GM11168 (cell line): ENCODE measurements around the gene CCDC154.

Experiments used
- in situ Hi-C: fragments of 300-500 bp; cut with MboI; formaldehyde crosslinking; loops from one replicate; pipeline ENCODE4 v1.12.0; 2022; ENCODE audit warnings: low sequenced_read_pairs; ENCODE audit not compliant: unreplicated experiment

The CCDC154 gene

GRCh38 chr16:1395444-1396031, 48.8 kb downstream of the CCDC154 start:
- in situ Hi-C loops, result no loop called here

GRCh38 chr16:1394367-1394951, 49.9 kb downstream of the CCDC154 start:
- in situ Hi-C loops, result no loop called here

GRCh38 chr16:1393613-1394176, 50.7 kb downstream of the CCDC154 start:
- in situ Hi-C loops, result no loop called here

GRCh38 chr16:1392826-1393225, 51.5 kb downstream of the CCDC154 start:
- in situ Hi-C loops, result no loop called here

- in situ Hi-C loops, result no loop called here
Observed at GRCh38 chr16:1390239-1390779, 54.0 kb downstream of the CCDC154 start.

GRCh38 chr16:1389762-1390161, 54.6 kb downstream of the CCDC154 start:
- in situ Hi-C loops, result no loop called here

GRCh38 chr16:1387331-1387730, 57.0 kb downstream of the CCDC154 start:
- in situ Hi-C loops, result no loop called here

- in situ Hi-C loops, result no loop called here
Observed at GRCh38 chr16:1385232-1385631, 59.1 kb downstream of the CCDC154 start.
